HG02973 (cell line): ENCODE data around the gene ABCG1.

Source experiments
- ATAC-seq: cut with Tn5 transposase; IDR thresholded peaks from one replicate; pipeline ENCODE4 v1.9.1; 2021; ENCODE audit warnings: moderate library complexity; ENCODE audit not compliant: unreplicated experiment

Gene ABCG1

GRCh38 chr21:42231756-42232155 is 12.8 kb downstream of the ABCG1 start:
- no peak for ATAC-seq

GRCh38 chr21:42232176-42232825 is 13.4 kb downstream of the ABCG1 start:
- no peak for ATAC-seq

- peak; percentile 45 for ATAC-seq
Observed at GRCh38 chr21:42233067-42233961, 14.4 kb downstream of the ABCG1 start.

DNA sequence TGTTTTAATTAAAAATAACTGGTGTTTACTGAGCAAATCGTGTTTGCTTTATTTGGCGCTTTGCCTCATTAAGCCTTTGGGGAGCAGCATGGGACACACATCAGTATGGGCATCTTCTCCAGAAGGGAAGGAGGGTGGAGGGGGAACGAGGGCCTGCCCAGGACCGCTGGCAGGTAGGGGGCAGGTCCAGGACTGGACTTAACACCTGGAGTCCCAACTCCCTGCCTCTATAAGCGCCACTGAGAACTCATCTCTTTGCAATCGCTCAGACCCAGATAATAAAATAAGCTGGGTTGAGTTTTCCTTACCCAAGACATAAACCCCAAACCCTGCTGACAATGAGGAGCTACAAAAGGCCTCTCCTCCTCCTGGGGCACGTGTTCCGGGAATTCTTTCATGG is 15.1 kb downstream of the ABCG1 start:
- no peak for ATAC-seq

- ATAC-seq: peak; percentile 32
Observed at GRCh38 chr21:42234464-42235241, 15.7 kb downstream of the ABCG1 start.

DNA sequence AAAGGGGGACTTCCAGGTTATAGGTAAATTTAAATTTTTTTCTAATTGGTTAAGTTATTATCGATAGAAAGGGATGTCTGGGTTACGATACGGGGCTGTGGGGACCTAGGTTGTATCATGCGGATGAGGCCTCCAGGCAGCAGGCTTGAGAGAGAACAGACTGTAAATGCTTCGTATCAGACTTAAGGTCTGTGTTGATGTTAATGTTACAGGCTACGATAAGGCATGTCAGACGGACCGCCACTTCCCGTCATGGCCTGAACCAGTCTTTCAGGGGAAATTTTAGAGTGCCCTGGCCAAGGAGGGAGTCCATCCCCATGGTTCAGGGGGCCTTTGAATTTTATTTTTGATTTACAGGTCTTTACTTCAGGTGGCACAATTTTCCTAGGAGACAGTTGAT is 16.7 kb downstream of the ABCG1 start:
- no peak for ATAC-seq

GRCh38 chr21:42236014-42236413 is 17.1 kb downstream of the ABCG1 start:
- no peak for ATAC-seq

GRCh38 chr21:42236693-42237092 is 17.8 kb downstream of the ABCG1 start:
- ATAC-seq: no peak

DNA sequence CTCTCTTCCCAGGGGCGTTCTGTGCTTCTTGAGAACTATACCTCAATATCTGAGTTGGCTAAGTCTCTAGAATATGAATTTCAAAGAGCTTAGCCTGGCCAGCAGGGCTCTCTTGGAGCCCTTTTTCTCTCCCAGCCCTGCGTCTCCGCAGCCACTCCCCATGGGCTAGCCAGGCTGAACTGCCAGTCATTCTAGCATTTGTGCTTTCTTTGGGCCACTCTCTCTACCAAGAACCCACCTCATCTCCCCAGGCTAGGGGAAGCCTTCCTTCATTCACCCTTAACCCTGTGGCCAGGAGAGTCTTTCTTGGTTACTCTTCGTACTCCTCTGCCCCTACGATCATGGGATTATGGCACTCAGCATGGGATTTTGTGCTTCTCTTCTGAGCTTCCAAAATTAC is 18.2 kb downstream of the ABCG1 start:
- ATAC-seq: no peak

- no peak for ATAC-seq
Observed at GRCh38 chr21:42237577-42237976, 18.6 kb downstream of the ABCG1 start.

DNA sequence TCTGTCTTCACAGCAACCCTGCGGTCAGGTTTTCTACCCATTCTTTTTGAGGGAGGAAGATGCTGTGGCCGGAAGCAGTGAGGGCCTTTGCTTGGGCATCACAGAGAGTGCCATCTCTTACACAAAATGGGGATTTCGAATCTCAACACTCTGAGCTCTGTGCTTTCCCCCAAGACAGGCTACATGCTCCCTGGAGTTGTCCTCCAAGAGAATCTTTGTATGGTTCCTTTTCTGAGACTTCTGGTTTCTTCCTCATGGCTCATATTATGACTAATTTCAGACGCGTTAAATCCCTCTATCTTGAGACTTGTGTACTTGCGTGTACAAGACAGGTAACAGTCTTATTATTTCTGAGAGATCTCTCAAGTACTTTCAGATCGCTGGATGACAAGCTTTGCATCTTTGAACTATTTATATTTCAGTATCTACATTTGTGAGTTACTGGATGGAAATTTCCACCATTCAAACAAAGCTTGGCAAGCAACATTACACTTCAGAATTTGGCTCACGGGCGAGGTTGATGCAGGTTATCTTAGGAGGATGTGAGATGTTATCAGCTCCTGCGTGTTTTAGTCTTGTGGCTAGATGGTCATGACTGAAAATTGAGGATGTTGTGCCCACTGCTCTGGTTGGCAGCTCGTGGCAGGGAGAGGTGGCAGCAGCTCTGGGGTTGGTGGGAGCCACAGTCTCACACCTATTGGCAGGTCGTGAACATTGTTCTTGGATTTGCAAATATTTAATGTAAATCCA is 19.4 kb downstream of the ABCG1 start:
- ATAC-seq: no peak

- ATAC-seq: no peak
Observed at GRCh38 chr21:42239556-42239955, 20.6 kb downstream of the ABCG1 start.

- ATAC-seq: no peak
Observed at GRCh38 chr21:42239973-42240372, 21.0 kb downstream of the ABCG1 start.

GRCh38 chr21:42242611-42243010 is 23.7 kb downstream of the ABCG1 start:
- ATAC-seq: no peak

DNA sequence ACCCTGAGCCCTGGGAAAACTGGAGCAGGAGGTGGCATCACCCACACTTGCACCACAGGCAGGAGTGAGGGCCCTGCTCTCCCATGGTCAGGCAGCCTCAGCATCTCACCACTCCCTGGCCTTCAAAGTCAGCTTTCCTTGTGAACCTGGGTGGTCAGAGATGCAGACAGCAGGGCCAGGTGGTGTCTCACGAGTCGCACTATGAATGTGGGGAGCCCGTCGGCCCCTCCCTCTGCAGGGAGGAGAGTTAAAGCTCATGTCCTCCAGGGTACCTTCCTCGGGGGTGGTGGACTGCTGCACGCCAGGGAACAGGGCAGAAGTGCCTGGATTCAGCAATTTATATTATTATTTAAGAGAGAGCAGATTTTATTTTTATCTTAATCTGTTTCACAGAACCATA is 24.1 kb downstream of the ABCG1 start:
- ATAC-seq: no peak

- no peak for ATAC-seq
Observed at GRCh38 chr21:42245331-42246193, 26.6 kb downstream of the ABCG1 start.

- no peak for ATAC-seq
Observed at GRCh38 chr21:42247716-42248115, 28.8 kb downstream of the ABCG1 start.

GRCh38 chr21:42248241-42248640 is 29.3 kb downstream of the ABCG1 start:
- no peak for ATAC-seq

- peak; percentile 57 for ATAC-seq
Observed at GRCh38 chr21:42248783-42249597, 30.1 kb downstream of the ABCG1 start.
